Nephron progenitor cell (in vitro differentiated cells): ENCODE results near the gene F7.
"Not testable (repeated sequence)": the region's sequence is repeated elsewhere in the genome, so short reads cannot be mapped to it uniquely, and the experiment has no call there.

ENCODE experiments used
- DNase-seq: peaks from one replicate; pipeline ENCODE4 v3.0.0; 2021
- H3K27ac Mint-ChIP-seq: 2 replicates; pipeline ENCODE4 v1.8.0; 2021; ENCODE audit warnings: mild to moderate bottlenecking, moderate library complexity, mixed read lengths
- H3K27me3 Mint-ChIP-seq: 2 replicates; pipeline ENCODE4 v1.8.0; 2021; ENCODE audit warnings: mild to moderate bottlenecking, low read depth, mixed read lengths; ENCODE audit not compliant: poor library complexity
- H3K36me3 Mint-ChIP-seq: 2 replicates; pipeline ENCODE4 v1.8.0; 2021; ENCODE audit warnings: low read depth, mixed read lengths
- H3K4me1 Mint-ChIP-seq: 2 replicates; pipeline ENCODE4 v1.8.0; 2021; ENCODE audit warnings: mixed read lengths
- H3K4me3 Mint-ChIP-seq: 2 replicates; pipeline ENCODE4 v1.8.0; 2021; ENCODE audit warnings: mild to moderate bottlenecking, moderate library complexity, mixed read lengths
- H3K9me3 Mint-ChIP-seq: 2 replicates; pipeline ENCODE4 v1.8.0; 2021; ENCODE audit warnings: mild to moderate bottlenecking, moderate library complexity, mixed read lengths
- TF ChIP-seq, protein P1 (sequence below): fragments of 200-600 bp; sonication (generic); IDR thresholded peaks from 2 replicates; pipeline ENCODE4 v1.5.0; 2021; ENCODE audit warnings: antibody characterized with exemption

F7 gene

DNA sequence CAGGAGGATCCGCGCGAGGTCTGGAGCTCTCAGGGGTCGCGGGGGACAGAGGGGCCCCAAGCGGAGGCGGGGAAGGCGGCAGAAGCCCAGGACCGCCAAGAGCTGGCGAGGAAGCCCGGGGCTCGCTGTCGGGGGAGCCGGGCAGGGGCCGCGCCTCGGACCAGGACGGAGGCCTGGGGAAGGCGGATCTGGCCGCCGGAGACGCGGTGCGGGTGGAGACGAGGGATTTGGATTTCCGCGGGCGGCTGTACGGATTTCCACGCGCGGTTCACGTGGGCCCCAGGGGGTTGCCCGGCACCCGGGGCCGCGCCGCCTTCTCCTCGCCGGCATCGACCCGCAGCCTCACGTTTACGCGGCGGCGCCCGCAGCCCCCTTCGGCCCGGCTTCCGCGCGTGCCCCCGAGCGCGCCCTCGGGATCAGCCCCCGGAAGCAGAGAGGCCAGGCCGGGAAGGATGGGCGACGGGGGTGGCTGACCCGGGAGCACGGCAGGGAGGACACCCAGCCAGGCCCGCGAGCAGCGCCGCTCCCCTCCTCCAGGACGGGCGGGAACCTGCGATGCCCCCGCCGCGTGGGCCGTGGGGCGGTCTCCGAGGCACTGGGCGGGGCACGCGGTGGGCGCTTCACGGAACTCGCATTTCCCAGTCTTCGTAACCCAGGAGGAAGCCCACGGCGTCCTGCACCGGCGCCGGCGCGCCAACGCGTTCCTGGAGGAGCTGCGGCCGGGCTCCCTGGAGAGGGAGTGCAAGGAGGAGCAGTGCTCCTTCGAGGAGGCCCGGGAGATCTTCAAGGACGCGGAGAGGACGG is 4.7 kb downstream of the F7 start:
- TF ChIP-seq, protein P1, sequence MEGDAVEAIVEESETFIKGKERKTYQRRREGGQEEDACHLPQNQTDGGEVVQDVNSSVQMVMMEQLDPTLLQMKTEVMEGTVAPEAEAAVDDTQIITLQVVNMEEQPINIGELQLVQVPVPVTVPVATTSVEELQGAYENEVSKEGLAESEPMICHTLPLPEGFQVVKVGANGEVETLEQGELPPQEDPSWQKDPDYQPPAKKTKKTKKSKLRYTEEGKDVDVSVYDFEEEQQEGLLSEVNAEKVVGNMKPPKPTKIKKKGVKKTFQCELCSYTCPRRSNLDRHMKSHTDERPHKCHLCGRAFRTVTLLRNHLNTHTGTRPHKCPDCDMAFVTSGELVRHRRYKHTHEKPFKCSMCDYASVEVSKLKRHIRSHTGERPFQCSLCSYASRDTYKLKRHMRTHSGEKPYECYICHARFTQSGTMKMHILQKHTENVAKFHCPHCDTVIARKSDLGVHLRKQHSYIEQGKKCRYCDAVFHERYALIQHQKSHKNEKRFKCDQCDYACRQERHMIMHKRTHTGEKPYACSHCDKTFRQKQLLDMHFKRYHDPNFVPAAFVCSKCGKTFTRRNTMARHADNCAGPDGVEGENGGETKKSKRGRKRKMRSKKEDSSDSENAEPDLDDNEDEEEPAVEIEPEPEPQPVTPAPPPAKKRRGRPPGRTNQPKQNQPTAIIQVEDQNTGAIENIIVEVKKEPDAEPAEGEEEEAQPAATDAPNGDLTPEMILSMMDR, result no peak
- H3K4me3 Mint-ChIP-seq, result peak overlapping the region; percentile 52

GRCh38 chr13:113110852-113111315 is 5.3 kb downstream of the F7 start:
- TF ChIP-seq, protein P1, result no peak
- peak overlapping the region; percentile 38 for H3K4me3 Mint-ChIP-seq
- peaks cover 11% of the 10 kb centered on the region for H3K9me3 Mint-ChIP-seq
- H3K4me1 Mint-ChIP-seq, result no peaks in the 10 kb centered on the region
- H3K36me3 Mint-ChIP-seq, result no peaks in the 10 kb centered on the region
- H3K27ac Mint-ChIP-seq, result no peak overlapping the region
- peaks cover 24% of the 10 kb centered on the region for H3K27me3 Mint-ChIP-seq
- no peak for DNase-seq

More for the DNA sequence above, 4.7 kb downstream of the F7 start:
- DNase-seq, result peak; percentile 49
- Mint-ChIP-seq H3K4me1 (peaks cover under 1% of the 10 kb centered on the region), H3K27me3 (peaks cover 27% of the 10 kb centered on the region), H3K27ac (no peak overlapping the region), H3K36me3 (no peaks in the 10 kb centered on the region), H3K9me3 (peaks cover 11% of the 10 kb centered on the region)

DNA sequence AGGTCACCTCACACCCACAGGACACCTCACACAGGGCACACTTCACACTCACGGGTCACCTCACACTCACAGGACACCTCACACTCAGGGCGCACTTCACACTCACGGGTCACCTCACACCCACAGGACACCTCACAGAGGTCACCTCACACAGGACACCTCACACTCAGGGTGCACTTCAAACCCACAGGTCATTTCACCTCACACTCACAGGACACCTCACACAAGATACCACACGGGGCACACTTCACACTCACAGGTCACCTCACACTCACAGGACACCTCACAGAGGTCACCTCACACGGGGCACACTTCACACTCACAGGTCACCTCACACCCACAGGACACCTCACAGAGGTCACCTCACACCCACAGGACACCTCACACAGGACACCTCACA is 6.2 kb downstream of the F7 start:
- Mint-ChIP-seq H3K9me3 (peaks cover 11% of the 10 kb centered on the region), H3K27me3 (peaks cover 28% of the 10 kb centered on the region)
- not testable (repeated sequence) for H3K4me3 Mint-ChIP-seq, H3K4me1 Mint-ChIP-seq, H3K27ac Mint-ChIP-seq, H3K36me3 Mint-ChIP-seq
- DNase-seq, result peak; percentile 0

DNA sequence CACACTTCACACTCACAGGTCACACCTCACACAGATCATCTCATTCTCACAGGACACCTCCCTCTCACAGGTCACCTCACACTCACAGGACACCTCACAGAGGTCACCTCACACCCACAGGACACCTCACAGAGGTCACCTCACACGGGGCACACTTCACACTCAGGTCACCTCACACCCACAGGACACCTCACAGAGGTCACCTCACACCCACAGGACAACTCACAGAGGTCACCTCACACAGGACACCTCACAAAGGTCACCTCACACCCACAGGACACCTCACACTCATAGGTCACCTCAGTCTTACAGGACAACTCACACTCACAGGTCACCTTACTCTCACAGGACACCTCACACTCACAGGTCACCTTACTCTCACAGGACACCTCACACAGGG is 6.9 kb downstream of the F7 start:
- H3K4me3 Mint-ChIP-seq, DNase-seq, H3K4me1 Mint-ChIP-seq, H3K36me3 Mint-ChIP-seq, H3K27ac Mint-ChIP-seq: not testable (repeated sequence)
- peaks cover 30% of the 10 kb centered on the region for H3K27me3 Mint-ChIP-seq
- H3K9me3 Mint-ChIP-seq, result peaks cover 11% of the 10 kb centered on the region

GRCh38 chr13:113112893-113113845 is 7.6 kb downstream of the F7 start:
- H3K27me3 Mint-ChIP-seq, result peaks cover 30% of the 10 kb centered on the region
- H3K36me3 Mint-ChIP-seq, result no peaks in the 10 kb centered on the region
- no peak overlapping the region for H3K27ac Mint-ChIP-seq
- H3K4me1 Mint-ChIP-seq, result no peaks in the 10 kb centered on the region
- TF ChIP-seq, protein P1, result no peak
- H3K9me3 Mint-ChIP-seq, result peaks cover 11% of the 10 kb centered on the region
- no peak for DNase-seq
- no peak overlapping the region for H3K4me3 Mint-ChIP-seq

GRCh38 chr13:113113846-113114271 is 8.3 kb downstream of the F7 start:
- H3K4me1 Mint-ChIP-seq, result no peaks in the 10 kb centered on the region
- peaks cover 11% of the 10 kb centered on the region for H3K9me3 Mint-ChIP-seq
- no peaks in the 10 kb centered on the region for H3K36me3 Mint-ChIP-seq
- H3K4me3 Mint-ChIP-seq, result no peak overlapping the region
- no peak for DNase-seq
- H3K27ac Mint-ChIP-seq, result no peak overlapping the region
- H3K27me3 Mint-ChIP-seq, result peaks cover 30% of the 10 kb centered on the region
- TF ChIP-seq, protein P1, result no peak
